Upper lobe of left lung (tissue), 6 donors: Measurements from ENCODE around the gene SLC6A1. TPM values are rescaled to one million over a fixed set of nuclear protein-coding genes. Genes with fewer than 3 reads are reported as not detected.

Experiments
- ATAC-seq, 2 donors: fragments of 200-7000 bp; cut with Tn5 transposase; one replicate each; pipeline ENCODE4 v1.9.1; 2022; ENCODE audit warnings: mild to moderate bottlenecking in 2 of 2, moderate library complexity in 2 of 2; ENCODE audit not compliant: low FRiP score in 2 of 2
- DNase-seq, 2 donors: peaks; one replicate each; pipeline ENCODE4 v3.0.0-alpha.2; 2019 to 2020
- H3K27ac ChIP-seq, 4 donors: fragments of 200-600 bp; sonication (generic); one replicate each; pipeline ENCODE4 v1.5.1; 2016 to 2019
- H3K27me3 ChIP-seq, 4 donors: fragments of 200-600 bp; sonication (generic); one replicate each; pipeline ENCODE4 v1.5.1; 2017 to 2019
- H3K36me3 ChIP-seq, 4 donors: fragments of 200-600 bp; sonication (generic); one replicate each; pipeline ENCODE4 v1.5.1; 2016 to 2019
- H3K4me1 ChIP-seq, 4 donors: fragments of 200-600 bp; sonication (generic); one replicate each; pipeline ENCODE4 v1.5.1; 2018 to 2019
- H3K4me3 ChIP-seq, 4 donors: fragments of 200-600 bp; sonication (generic); one replicate each; pipeline ENCODE4 v1.5.1; 2017 to 2019; ENCODE audit warnings: mild to moderate bottlenecking in 2 of 4, moderate library complexity in 1 of 4
- H3K9me3 ChIP-seq, 4 donors: fragments of 200-600 bp; sonication (generic); one replicate each; pipeline ENCODE4 v1.5.1; 2018 to 2019
- EP300 ChIP-seq, 4 donors: sonication (generic); formaldehyde crosslinking; IDR thresholded peaks; one replicate each; pipeline ENCODE4 v1.5.1; 2017; ENCODE audit warnings: antibody characterized with exemption in 4 of 4, control low read depth in 2 of 4
- POLR2A ChIP-seq, 4 donors: fragments of 450-650 bp; IDR thresholded peaks; one replicate each; pipeline ENCODE4 v1.5.1; 2016 to 2017; ENCODE audit warnings: antibody characterized with exemption in 4 of 4, mild to moderate bottlenecking in 2 of 4
- POLR2AphosphoS5 ChIP-seq, 2 donors: sonication (generic); formaldehyde crosslinking; IDR thresholded peaks; one replicate each; pipeline ENCODE4 v1.5.1; 2017; ENCODE audit warnings: antibody characterized with exemption in 2 of 2
- whole genome bisulfite sequencing, 2 donors: methylation state at CpG; one replicate each; pipeline ENCODE4 v1.1.5; 2017 to 2018; 5-methylcytosine and 5-hydroxymethylcytosine counted together
- total RNA-seq, 6 donors: library from RNA; depleted of rRNA in 4 of 6; stranded (reverse); fragments of >200 nt in 4 of 6; gene quantifications; one replicate each; pipeline versions ENCODE4 v1.1.0 to v1.2.1, GENCODE V29; 2016 to 2021
- TF ChIP-seq, protein P1 (sequence below), 6 experiments: fragments of 450-650 bp in 4 of 6; fragments of 200-600 bp in 2 of 6; sonication (generic) in 2 of 6; IDR thresholded peaks; one replicate each; pipeline ENCODE4 v1.5.1; 2016 to 2019; ENCODE audit warnings: antibody characterized with exemption in 6 of 6
- donor health status: DM: no; HTN: no; CAD: no; lungs with moderate emphysema.
- donor health status: DM: no; HTN: yes; CAD: no; lungs with severe emphysema.

SLC6A1 gene
- total RNA-seq, 6 donors from 2014 or later, result 0.46 to 11.5 (median 0.88) TPM

DNA sequence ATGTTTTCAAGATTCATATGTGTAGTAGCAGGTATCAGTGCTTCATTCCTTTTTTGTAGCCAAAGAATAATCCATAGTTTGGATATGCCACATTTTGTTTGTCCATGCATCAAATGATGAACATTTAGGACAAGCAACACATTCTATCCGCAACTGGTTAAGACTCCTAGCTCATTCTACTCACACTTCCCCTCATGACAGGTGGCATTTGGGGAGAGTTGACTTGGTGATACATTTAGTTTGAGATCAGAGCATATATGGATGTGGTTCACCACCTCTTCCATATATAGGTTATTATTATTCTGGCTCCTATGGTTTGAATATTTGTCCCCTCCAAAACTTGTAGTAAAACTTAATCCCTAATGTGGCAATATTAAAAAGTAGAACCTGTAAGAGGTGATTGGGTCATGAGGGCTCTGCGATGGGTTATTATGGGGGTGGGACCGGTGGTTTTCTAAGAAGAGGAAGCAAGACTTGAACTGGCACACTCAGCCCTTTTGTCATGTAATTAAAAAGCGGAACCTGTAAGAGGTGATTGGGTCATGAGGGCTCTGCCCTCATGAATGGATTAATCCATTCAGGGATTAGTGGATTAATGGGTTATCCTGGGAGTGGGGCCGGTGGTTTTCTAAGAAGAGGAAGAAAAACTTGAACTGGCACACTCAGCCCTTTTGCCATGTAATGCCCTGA is 86.4 kb downstream of the SLC6A1 start:
- DNase-seq (no peak), ATAC-seq (peak in 1 of 2 donors; percentile 69)
- no peak overlapping the region for H3K27ac ChIP-seq
- WGBS, 2 donors, result 65 to 68% methylated on average over 5 of the region's 5 CpGs
- no peaks in the 10 kb centered on the region for H3K4me1 ChIP-seq
- no peaks in the 10 kb centered on the region for H3K9me3 ChIP-seq
- H3K36me3 ChIP-seq, result no peaks in the 10 kb centered on the region
- H3K4me3 ChIP-seq, result no peak overlapping the region
- H3K27me3 ChIP-seq, result no peaks in the 10 kb centered on the region
- TF ChIP-seq EP300 (IDR thresholded peaks at IDR 0.05), result no peak
- TF ChIP-seq, protein P1, sequence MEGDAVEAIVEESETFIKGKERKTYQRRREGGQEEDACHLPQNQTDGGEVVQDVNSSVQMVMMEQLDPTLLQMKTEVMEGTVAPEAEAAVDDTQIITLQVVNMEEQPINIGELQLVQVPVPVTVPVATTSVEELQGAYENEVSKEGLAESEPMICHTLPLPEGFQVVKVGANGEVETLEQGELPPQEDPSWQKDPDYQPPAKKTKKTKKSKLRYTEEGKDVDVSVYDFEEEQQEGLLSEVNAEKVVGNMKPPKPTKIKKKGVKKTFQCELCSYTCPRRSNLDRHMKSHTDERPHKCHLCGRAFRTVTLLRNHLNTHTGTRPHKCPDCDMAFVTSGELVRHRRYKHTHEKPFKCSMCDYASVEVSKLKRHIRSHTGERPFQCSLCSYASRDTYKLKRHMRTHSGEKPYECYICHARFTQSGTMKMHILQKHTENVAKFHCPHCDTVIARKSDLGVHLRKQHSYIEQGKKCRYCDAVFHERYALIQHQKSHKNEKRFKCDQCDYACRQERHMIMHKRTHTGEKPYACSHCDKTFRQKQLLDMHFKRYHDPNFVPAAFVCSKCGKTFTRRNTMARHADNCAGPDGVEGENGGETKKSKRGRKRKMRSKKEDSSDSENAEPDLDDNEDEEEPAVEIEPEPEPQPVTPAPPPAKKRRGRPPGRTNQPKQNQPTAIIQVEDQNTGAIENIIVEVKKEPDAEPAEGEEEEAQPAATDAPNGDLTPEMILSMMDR (IDR thresholded peaks at IDR 0.05), result no peak

DNA sequence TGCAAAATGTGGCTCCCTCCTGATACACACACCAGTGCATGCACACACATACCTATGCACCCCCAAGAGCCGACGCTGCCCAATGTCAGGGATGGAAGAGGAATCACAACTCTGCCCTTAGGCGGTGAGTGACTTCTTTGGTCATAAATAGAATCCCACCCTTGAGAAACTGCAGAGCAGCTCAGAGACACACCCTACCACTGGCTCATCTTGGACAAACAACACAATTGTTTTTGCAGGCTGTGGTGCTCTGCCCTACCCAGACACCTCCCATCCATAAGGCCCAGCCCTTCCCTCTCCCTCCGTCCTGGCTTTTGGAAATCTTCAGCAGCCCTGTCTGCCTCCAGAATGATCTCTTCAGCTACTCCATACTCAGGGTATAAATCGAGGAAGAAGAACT is 87.9 kb downstream of the SLC6A1 start:
- Histone ChIP-seq H3K4me3 (no peak overlapping the region), H3K27ac (no peak overlapping the region)
- WGBS, 2 donors, result 87 to 92% methylated on average over 5 of the region's 5 CpGs

DNA sequence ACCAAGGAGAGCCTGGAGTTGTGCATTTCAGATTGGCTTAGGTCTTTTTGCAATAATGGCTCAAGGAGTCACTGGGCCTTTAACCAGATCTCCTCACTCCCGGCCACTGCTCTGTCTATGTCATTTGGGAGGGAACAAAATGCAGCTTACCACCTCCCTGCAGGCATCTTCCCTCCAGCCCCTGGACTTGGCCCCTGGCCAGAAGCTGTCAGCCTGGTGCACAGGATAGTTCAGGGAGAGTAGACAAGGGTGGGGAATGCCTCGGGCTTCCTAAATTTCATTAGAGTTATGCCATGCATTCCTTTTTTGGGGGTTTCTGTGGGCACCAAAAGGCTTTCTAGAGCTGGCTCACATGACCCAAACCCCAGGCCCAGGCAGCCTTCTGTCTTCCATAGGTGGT is 91.5 kb downstream of the SLC6A1 start:
- Histone ChIP-seq H3K27ac (no peak overlapping the region), H3K4me1 (no peaks in the 10 kb centered on the region), H3K9me3 (no peaks in the 10 kb centered on the region), H3K4me3 (no peak overlapping the region), H3K36me3 (no peaks in the 10 kb centered on the region), H3K27me3 (no peaks in the 10 kb centered on the region)
- ATAC-seq (no peak), DNase-seq (no peak)
- no peak for TF ChIP-seq POLR2AphosphoS5 (IDR thresholded peaks at IDR 0.05)
- TF ChIP-seq, protein P1 (IDR thresholded peaks at IDR 0.05), result no peak
- no peak for TF ChIP-seq POLR2A (IDR thresholded peaks at IDR 0.05)
- TF ChIP-seq EP300 (IDR thresholded peaks at IDR 0.05), result no peak
- WGBS, 2 donors, result 56 to 60% methylated on average over 2 of the region's 2 CpGs

More for the DNA sequence above, 87.9 kb downstream of the SLC6A1 start:
- no peaks in the 10 kb centered on the region for H3K4me1 ChIP-seq
- peak in 1 of 2 donors; percentile 23 for ATAC-seq
- no peak for DNase-seq
- H3K36me3 ChIP-seq, result no peaks in the 10 kb centered on the region
- TF ChIP-seq EP300 (IDR thresholded peaks at IDR 0.05) (no peak), POLR2AphosphoS5 (IDR thresholded peaks at IDR 0.05) (no peak), POLR2A (IDR thresholded peaks at IDR 0.05) (no peak)
- TF ChIP-seq, protein P1 (IDR thresholded peaks at IDR 0.05), result no peak
- H3K9me3 ChIP-seq, result no peaks in the 10 kb centered on the region
- H3K27me3 ChIP-seq, result no peaks in the 10 kb centered on the region

DNA sequence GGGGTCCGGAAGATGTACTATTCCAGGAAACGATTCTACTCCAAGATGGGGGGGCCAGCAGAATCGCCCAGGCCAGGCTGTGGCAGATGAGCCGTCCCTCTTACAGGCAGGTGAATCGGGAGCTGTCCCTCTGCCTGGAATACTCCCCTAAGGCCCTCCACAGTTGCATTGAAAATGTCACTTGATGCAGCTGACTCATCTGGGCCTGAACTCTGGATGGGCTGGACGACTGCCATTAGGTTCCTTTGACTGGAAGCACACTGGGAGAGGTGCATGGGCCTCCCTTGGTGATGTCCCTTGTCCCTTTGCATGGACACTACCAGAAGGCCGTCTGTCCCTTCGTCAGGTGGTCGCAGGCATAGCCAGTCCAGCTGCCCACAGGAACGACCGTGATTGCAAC is 92.1 kb downstream of the SLC6A1 start:
- ATAC-seq, result no peak
- 70 to 93% methylated on average over 5 to 7 of the region's 11 CpGs for WGBS, 2 donors

More for the DNA sequence above, 92.1 kb downstream of the SLC6A1 start:
- TF ChIP-seq, protein P1 (IDR thresholded peaks at IDR 0.05), result no peak
- TF ChIP-seq POLR2A (IDR thresholded peaks at IDR 0.05) (no peak), POLR2AphosphoS5 (IDR thresholded peaks at IDR 0.05) (no peak), EP300 (IDR thresholded peaks at IDR 0.05) (no peak)
- Histone ChIP-seq H3K27me3 (no peaks in the 10 kb centered on the region), H3K4me1 (no peaks in the 10 kb centered on the region), H3K36me3 (no peaks in the 10 kb centered on the region), H3K9me3 (no peaks in the 10 kb centered on the region), H3K27ac (no peak overlapping the region), H3K4me3 (no peak overlapping the region)
- DNase-seq, result no peak
